SK-N-SH treated with all-trans-retinoic acid at 6 μM for 48 hours (cell line): ENCODE results near the gene GLT8D1.

Experiments
- ATAC-seq: fragments of 200-7000 bp; cut with Tn5 transposase; 3 replicates; pipeline ENCODE4 v1.9.1; 2020; ENCODE audit warnings: mild to moderate bottlenecking, moderate library complexity
- CSRNP3 ChIP-seq: fragments of 250-450 bp; sonication (Bioruptor Pico); IDR thresholded peaks from 2 replicates; pipeline ENCODE4 v1.5.1; 2021; ENCODE audit warnings: mild to moderate bottlenecking, moderate library complexity
- ESRRG ChIP-seq: fragments of 250-450 bp; sonication (Bioruptor Pico); IDR thresholded peaks from 2 replicates; pipeline ENCODE4 v1.6.1; 2021; ENCODE audit warnings: mild to moderate bottlenecking
- GLIS3 ChIP-seq: fragments of 250-450 bp; sonication (Bioruptor Pico); IDR thresholded peaks from 2 replicates; pipeline ENCODE4 v1.5.0; 2020; ENCODE audit warnings: mild to moderate bottlenecking, moderate library complexity
- ISL1 ChIP-seq: fragments of 250-450 bp; sonication (Bioruptor Pico); IDR thresholded peaks from 2 replicates; pipeline ENCODE4 v2.1.2; 2022; ENCODE audit warnings: mild to moderate bottlenecking, moderate library complexity
- OSR1 ChIP-seq: fragments of 250-450 bp; sonication (Bioruptor Pico); IDR thresholded peaks from 2 replicates; pipeline ENCODE4 v1.8.0; 2022; ENCODE audit warnings: moderate library complexity, mild to moderate bottlenecking, inconsistent platforms
- PATZ1 ChIP-seq: fragments of 250-450 bp; sonication (Bioruptor Pico); IDR thresholded peaks from 2 replicates; pipeline ENCODE4 v1.8.0; 2020; ENCODE audit warnings: mild to moderate bottlenecking, moderate library complexity, borderline replicate concordance
- POU6F1 ChIP-seq: fragments of 250-450 bp; sonication (Bioruptor Pico); IDR thresholded peaks from 2 replicates; pipeline ENCODE4 v1.8.0; 2021; ENCODE audit warnings: low read depth, mild to moderate bottlenecking, moderate library complexity, borderline replicate concordance
- PPARA ChIP-seq: fragments of 250-450 bp; sonication (Bioruptor Pico); IDR thresholded peaks from 2 replicates; pipeline ENCODE4 v1.5.0; 2020; ENCODE audit warnings: mild to moderate bottlenecking, borderline replicate concordance
- RARB ChIP-seq: fragments of 250-450 bp; sonication (Bioruptor Pico); IDR thresholded peaks from 2 replicates; pipeline ENCODE4 v1.8.0; 2021; ENCODE audit warnings: mild to moderate bottlenecking, moderate library complexity
- SNAI2 ChIP-seq: fragments of 250-450 bp; sonication (Bioruptor Pico); IDR thresholded peaks from 2 replicates; pipeline ENCODE4 v1.5.0; 2020; ENCODE audit warnings: mild to moderate bottlenecking, moderate library complexity
- TCF4 ChIP-seq: fragments of 250-450 bp; sonication (Bioruptor Pico); IDR thresholded peaks from 2 replicates; pipeline ENCODE4 v1.8.0; 2021; ENCODE audit warnings: mild to moderate bottlenecking, moderate library complexity, borderline replicate concordance
- TSHZ2 ChIP-seq: fragments of 250-450 bp; sonication (Bioruptor Pico); IDR thresholded peaks from 2 replicates; pipeline ENCODE4 v1.5.0; 2020; ENCODE audit warnings: mild to moderate bottlenecking, moderate library complexity
- ZC3H10 ChIP-seq: fragments of 250-450 bp; sonication (Bioruptor Pico); IDR thresholded peaks from 2 replicates; pipeline ENCODE4 v1.5.1; 2021; ENCODE audit warnings: mild to moderate bottlenecking, moderate library complexity
- ZFP3 ChIP-seq: fragments of 250-450 bp; sonication (Bioruptor Pico); IDR thresholded peaks from 2 replicates; pipeline ENCODE4 v1.5.0; 2020; ENCODE audit warnings: mild to moderate bottlenecking, moderate library complexity
- ZFP30 ChIP-seq: fragments of 450-650 bp; formaldehyde crosslinking; IDR thresholded peaks from 2 replicates; pipeline ENCODE4 v1.5.0; 2022; ENCODE audit warnings: mild to moderate bottlenecking, moderate library complexity
- ZNF565 ChIP-seq: fragments of 450-650 bp; formaldehyde crosslinking; conservative IDR thresholded peaks from 2 replicates; pipeline ENCODE4 v1.5.0; 2020; ENCODE audit warnings: low read depth, mild to moderate bottlenecking, moderate library complexity
- ZNF70 ChIP-seq: fragments of 450-650 bp; formaldehyde crosslinking; IDR thresholded peaks from 2 replicates; pipeline ENCODE4 v1.5.0; 2020; ENCODE audit warnings: mild to moderate bottlenecking, moderate library complexity
- ZNF8 ChIP-seq: fragments of 450-650 bp; formaldehyde crosslinking; IDR thresholded peaks from 2 replicates; pipeline ENCODE4 v1.5.0; 2020; ENCODE audit warnings: mild to moderate bottlenecking, moderate library complexity

Gene GLT8D1

GRCh38 chr3:52715714-52716305, 10.2 kb upstream of the GLT8D1 start (continued):
- no peak for TF ChIP-seq PATZ1

GRCh38 chr3:52714335-52715302, 9.0 kb upstream of the GLT8D1 start:
- no peak for TF ChIP-seq CSRNP3 (CRISPR knock-in tag)
- no peak for TF ChIP-seq GLIS3 (CRISPR knock-in tag)
- TF ChIP-seq OSR1 (CRISPR knock-in tag) = no peak
- TF ChIP-seq PPARA (CRISPR knock-in tag) = no peak
- TF ChIP-seq ZFP30 (CRISPR knock-in tag) = no peak
- ATAC-seq = peak; percentile 37; the same call in 1 of the 3 replicates

GRCh38 chr3:52712291-52713212, 7.0 kb upstream of the GLT8D1 start:
- TF ChIP-seq ZFP3 = no peak
- no peak for TF ChIP-seq RARB
- TF ChIP-seq POU6F1 = no peak
- no peak for TF ChIP-seq ZFP30 (CRISPR knock-in tag)
- no peak for TF ChIP-seq ZNF70
- TF ChIP-seq ZC3H10 = no peak
- TF ChIP-seq ESRRG = no peak
- no peak for TF ChIP-seq OSR1 (CRISPR knock-in tag)
- TF ChIP-seq TSHZ2 (CRISPR knock-in tag) = no peak
- TF ChIP-seq ISL1 (CRISPR knock-in tag) = no peak
- no peak for TF ChIP-seq GLIS3 (CRISPR knock-in tag)
- TF ChIP-seq SNAI2 (CRISPR knock-in tag) = no peak
- TF ChIP-seq ZNF8 (CRISPR knock-in tag) = no peak
- TF ChIP-seq TCF4 (CRISPR knock-in tag) = no peak
- TF ChIP-seq CSRNP3 (CRISPR knock-in tag) = no peak
- no peak for TF ChIP-seq ZNF565
- no peak for TF ChIP-seq PPARA (CRISPR knock-in tag)
- TF ChIP-seq, all 23 proteins: peak for 0
- ATAC-seq = no peak
